Stimulated activated CD4-positive, alpha-beta T cell treated with anti-CD3 and anti-CD28 coated beads, TNF-alpha, amount 100 ng/mL, for 4 hours (primary cell): ENCODE measurements around the gene ILDR2.

ENCODE experiments used
- DNase-seq, 3 experiments: peaks; one replicate each; pipeline ENCODE4 v3.0.0-alpha.2; 2020; ENCODE audit warnings: low read depth in 3 of 3

ILDR2 gene

GRCh38 chr1:166969074-166969677, 6.2 kb downstream of the ILDR2 start:
- no peak for DNase-seq

DNA sequence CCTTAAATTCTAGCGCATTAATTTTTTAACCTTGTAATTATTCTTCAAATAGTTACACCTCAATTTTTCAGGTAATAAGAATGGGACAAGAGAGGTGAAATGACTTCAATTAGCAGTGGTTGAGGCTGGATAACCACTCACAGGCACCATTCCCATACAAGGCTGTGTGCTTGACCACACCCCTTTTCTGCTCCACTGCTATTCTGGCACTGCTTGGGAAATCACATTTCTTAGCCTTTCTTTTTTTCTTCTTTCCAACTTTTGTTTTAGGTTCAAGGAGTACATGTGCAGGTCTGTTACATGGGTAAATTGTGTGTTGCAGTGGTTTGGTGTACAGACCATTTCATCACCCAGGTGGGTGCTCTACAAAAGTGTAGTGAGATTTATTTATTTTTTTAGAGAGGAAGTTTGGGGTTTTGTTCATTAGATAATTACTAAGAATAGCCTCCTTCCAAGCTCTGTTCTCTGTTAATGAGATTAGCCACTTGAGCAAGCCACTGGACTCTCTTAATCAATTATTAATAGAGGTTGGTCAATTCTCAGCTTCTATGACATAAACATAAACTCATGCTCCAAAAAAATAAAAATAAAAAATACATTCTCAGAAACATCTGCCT, 14.4 kb downstream of the ILDR2 start:
- no peak for DNase-seq

GRCh38 chr1:166956872-166957271, 18.5 kb downstream of the ILDR2 start:
- DNase-seq, result no peak

- DNase-seq, result no peak
These were observed 19.1 kb downstream of the ILDR2 start for GRCh38 chr1:166956057-166956850.

- no peak for DNase-seq
These were observed 21.8 kb downstream of the ILDR2 start for GRCh38 chr1:166953491-166953890.

DNA sequence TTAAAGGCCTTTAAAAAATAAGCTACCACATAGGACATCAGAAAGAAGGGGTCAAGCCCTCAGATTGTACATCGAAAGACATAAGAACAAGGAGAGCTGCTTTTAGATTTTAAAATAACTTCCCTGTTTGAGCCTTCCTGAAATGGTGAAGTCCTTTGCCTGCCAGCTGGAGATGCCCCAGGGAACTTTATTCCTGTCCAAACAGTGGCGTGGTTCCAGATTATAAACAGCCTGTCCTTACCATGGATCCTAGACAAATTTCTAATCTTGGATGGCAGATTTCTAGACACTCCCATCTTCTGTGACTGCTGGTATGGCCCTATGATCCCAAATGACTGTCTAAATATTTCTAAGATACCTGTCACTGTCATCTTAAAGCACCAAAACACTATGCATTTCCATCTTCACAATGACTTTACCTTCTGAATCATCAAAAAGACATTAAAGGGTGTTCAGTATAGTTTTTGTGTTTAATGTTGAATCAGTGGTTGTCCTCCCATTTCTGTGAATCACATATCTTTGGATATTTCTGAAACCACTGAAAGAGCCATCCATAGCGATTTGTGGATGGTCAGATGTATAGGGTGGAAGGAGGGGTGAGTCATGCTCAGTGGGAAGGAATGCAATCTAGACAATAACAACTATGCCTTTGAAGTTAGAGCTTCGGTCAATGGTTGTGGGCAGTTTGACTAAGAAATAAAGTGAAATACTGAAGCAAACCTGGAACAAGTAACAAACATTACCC, 23.2 kb downstream of the ILDR2 start:
- DNase-seq, result no peak

DNA sequence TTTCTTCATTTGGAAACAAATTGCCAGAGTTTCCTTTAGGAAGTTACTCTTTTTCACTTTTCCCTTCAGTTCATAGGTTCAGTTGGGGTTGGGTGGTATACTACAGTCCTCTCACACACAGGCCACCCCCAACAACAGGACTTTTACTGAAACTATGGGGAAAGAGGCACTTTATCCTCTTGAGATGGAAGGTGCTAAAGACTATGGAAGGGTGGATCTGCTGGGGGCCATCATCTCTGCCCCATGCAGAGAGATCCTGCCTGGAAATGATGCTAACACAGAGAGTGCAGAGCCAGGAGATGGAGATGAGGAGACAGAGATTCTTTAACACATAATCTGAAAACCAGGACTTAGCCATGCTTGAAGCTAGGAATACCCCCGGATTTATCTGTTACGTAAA, 24.3 kb downstream of the ILDR2 start:
- DNase-seq, result no peak

- DNase-seq, result no peak
These were observed 25.2 kb downstream of the ILDR2 start for GRCh38 chr1:166950156-166950555.

GRCh38 chr1:166948856-166949350, 26.4 kb downstream of the ILDR2 start:
- no peak for DNase-seq

- no peak for DNase-seq
These were observed 27.8 kb downstream of the ILDR2 start for GRCh38 chr1:166947398-166948043.

DNA sequence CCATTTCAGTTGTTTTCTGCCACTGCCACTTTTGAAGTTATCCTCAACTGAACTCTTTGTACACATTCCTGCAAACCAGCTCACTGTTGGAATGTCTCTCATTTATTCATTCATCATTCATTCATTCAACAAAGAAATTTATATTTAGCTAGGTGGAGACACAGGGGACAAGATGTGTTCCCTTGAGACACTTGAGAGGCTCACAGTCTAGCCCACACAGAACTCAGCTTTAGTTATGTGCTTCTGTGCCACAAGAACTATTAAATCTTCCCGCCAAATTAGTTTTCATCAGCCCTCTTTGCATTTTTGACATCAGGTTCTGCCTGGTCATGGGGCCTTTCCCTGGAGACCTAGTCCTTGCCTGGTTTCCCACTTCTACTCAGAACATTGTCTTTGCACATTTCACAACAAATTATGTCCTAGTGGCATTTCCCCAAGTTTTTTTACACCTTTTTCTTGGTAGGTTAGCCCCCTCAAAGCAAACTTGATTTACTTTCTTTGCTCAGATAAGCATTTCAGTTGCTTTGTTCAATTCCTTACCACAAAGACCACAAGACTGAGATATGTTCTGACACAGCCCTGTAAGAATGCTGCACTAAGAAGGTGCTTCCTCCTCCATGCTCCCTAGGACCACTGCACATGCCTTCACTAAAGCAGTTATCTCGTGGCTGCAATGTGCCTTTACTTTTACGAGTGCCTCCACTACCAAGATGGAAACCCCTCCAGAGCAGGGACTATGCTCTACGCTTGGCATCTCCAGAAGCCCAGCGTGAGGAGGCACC, 31.0 kb downstream of the ILDR2 start:
- DNase-seq, result no peak

GRCh38 chr1:166939741-166940375, 35.5 kb downstream of the ILDR2 start:
- no peak for DNase-seq

DNA sequence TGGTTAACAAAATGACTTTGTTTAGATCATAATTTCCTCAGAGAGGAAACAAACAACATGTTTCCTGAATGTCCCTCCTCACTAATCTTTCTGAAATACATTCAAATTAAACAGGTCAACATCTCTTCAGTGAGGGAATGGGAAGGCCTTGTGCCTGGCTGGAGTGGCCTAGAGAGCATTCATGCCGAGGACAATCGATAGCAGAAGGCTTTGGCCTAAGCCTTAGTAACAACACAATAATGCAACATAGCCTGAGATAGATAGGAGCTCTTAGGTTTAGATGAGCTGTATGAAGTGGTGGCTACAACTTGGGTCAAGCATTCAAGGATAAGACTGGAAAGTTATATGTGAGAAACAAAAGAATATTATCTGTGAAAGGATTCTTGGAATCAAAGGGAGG, 37.4 kb downstream of the ILDR2 start:
- no peak for DNase-seq

GRCh38 chr1:166937329-166937728, 38.0 kb downstream of the ILDR2 start:
- DNase-seq, result no peak

DNA sequence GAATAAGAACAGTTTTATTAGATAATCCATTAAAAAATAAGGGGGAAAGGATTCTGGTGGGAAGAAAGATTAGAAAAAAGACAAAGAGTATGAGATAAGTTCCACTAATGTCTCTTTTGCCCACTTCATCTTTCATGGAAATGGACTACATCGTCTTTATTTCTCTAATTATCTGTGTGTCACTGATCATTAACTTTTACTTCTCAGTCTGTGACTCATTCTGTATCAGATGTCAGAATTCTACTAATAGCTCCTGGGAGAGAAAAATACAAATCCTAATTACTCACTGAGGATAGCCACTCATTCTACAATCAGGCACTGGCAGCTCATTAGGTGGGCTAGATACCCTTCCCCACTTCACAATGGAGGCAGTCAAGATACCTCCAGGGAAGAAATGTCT, 41.7 kb downstream of the ILDR2 start:
- no peak for DNase-seq

DNA sequence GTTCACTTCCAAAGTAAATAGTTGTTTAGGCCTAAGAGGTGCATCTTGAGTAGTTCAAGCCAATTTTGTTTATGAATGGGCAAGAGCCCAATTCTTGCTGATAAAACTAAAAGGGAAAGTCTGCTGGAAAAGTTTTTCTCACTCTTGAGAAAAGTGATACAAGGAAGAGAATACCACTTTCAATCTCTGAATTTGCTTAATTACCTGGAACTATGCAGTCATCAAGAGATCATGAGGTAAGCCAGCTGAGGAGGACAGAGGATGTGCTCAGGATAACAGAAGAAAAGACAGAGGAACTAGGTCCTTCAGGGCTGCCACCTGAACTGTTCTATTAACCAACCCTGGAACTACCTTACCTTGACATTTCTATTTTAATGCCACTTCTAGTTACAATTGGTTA, 42.2 kb downstream of the ILDR2 start:
- DNase-seq, result no peak

- no peak for DNase-seq
These were observed 45.4 kb downstream of the ILDR2 start for GRCh38 chr1:166929911-166930310.

DNA sequence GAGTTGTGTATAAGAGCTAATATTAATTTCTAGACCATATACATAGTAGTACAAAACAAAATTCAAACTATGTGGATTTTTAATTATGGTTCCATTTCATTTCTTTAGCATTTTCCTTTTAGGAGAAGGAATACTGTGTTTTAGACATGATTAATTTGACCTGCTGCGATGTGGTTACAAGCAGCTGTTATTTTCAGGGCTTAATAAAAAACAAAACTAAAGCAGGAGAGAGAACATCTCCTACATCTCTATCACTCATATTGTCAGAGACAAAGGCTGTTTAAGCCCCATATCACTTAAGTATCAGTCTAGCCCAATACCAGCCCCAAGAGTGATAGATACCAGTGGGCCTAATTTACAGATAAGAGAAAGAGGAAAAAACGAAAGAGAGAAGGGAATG, 47.6 kb downstream of the ILDR2 start:
- DNase-seq, result no peak

GRCh38 chr1:166925810-166926478, 49.4 kb downstream of the ILDR2 start:
- no peak for DNase-seq
